ENCODE data around the gene HNRNPR. TPM values are rescaled to one million over a fixed set of nuclear protein-coding genes. Genes with fewer than 3 reads are reported as not detected.

HNRNPR gene
- polyA plus RNA-seq, 1 donor: 123 TPM

- peak; percentile 97 for DNase-seq (ENCODE audit: low read depth)
Measured at GRCh38 chr1:23369335-23370013, 25.4 kb upstream of the HNRNPR start, which contains the start of gene ZNF436. Gene ZNF436 (minus strand): TSS chr1:23369836. CDS start chr1:23368005, 1,831 bp downstream.

GRCh38 chr1:23368562-23369334 is 24.7 kb upstream of the HNRNPR start:
- DNase-seq (ENCODE audit: low read depth): no peak

GRCh38 chr1:23367791-23368561 is 23.9 kb upstream of the HNRNPR start:
- peak; percentile 97 for DNase-seq (ENCODE audit: low read depth)

GRCh38 chr1:23367451-23367790 is 23.3 kb upstream of the HNRNPR start:
- no peak for DNase-seq (ENCODE audit: low read depth)

GRCh38 chr1:23366598-23366997 is 22.5 kb upstream of the HNRNPR start:
- no peak for DNase-seq (ENCODE audit: low read depth)

GRCh38 chr1:23366146-23366545 is 22.1 kb upstream of the HNRNPR start:
- DNase-seq (ENCODE audit: low read depth): no peak

- no peak for DNase-seq (ENCODE audit: low read depth)
Measured at GRCh38 chr1:23362218-23362713, 18.2 kb upstream of the HNRNPR start.

GRCh38 chr1:23358310-23358875 is 14.3 kb upstream of the HNRNPR start:
- no peak for DNase-seq (ENCODE audit: low read depth)

- DNase-seq (ENCODE audit: low read depth): no peak
Measured at GRCh38 chr1:23357138-23357908, 13.2 kb upstream of the HNRNPR start.

- no peak for DNase-seq (ENCODE audit: low read depth)
Measured at GRCh38 chr1:23356471-23357137, 12.5 kb upstream of the HNRNPR start.

GRCh38 chr1:23354245-23354644 is 10.2 kb upstream of the HNRNPR start:
- DNase-seq (ENCODE audit: low read depth): no peak

GRCh38 chr1:23352096-23352695 is 8.1 kb upstream of the HNRNPR start:
- no peak for DNase-seq (ENCODE audit: low read depth)

GRCh38 chr1:23345920-23346319 is 1.8 kb upstream of the HNRNPR start:
- no peak for DNase-seq (ENCODE audit: low read depth)

GRCh38 chr1:23344987-23345472 is 946 bp upstream of the HNRNPR start:
- no peak for DNase-seq (ENCODE audit: low read depth)

GRCh38 chr1:23343221-23344110 is 618 bp downstream of the HNRNPR start:
- no peak for DNase-seq (ENCODE audit: low read depth)

- DNase-seq (ENCODE audit: low read depth): no peak
Measured at GRCh38 chr1:23341931-23342692, 2.0 kb downstream of the HNRNPR start.

- DNase-seq (ENCODE audit: low read depth): no peak
Measured at GRCh38 chr1:23339632-23340031, 4.5 kb downstream of the HNRNPR start.

- no peak for DNase-seq (ENCODE audit: low read depth)
Measured at GRCh38 chr1:23337869-23338268, 6.2 kb downstream of the HNRNPR start.

Data from forelimb muscle (tissue), 1 donor.